H9 (cell line): ENCODE results near the gene ASTN2. TPM values are rescaled to one million over a fixed set of nuclear protein-coding genes. Genes with fewer than 3 reads are reported as not detected.

Experiments
- DNase-seq: peaks from one replicate; pipeline ENCODE4 v3.0.0-alpha.2; 2017
- H2AFZ ChIP-seq: one replicate; pipeline ENCODE4 v1.6.1; 2013; ENCODE audit warnings: mild to moderate bottlenecking, low read length, control low read depth, moderate library complexity
- H2AK5ac ChIP-seq: 2 replicates; pipeline ENCODE4 v1.6.1; 2013; ENCODE audit warnings: low read length, control low read depth, mixed read lengths; ENCODE audit not compliant: insufficient read length
- H2BK120ac ChIP-seq: one replicate; pipeline ENCODE4 v1.6.1; 2013; ENCODE audit warnings: low read depth, mild to moderate bottlenecking, low read length, control low read depth, inconsistent platforms; ENCODE audit not compliant: poor library complexity, severe bottlenecking
- H2BK12ac ChIP-seq: 2 replicates; pipeline ENCODE4 v1.6.1; 2013; ENCODE audit warnings: low read length, control low read depth, mixed read lengths, low read depth; ENCODE audit not compliant: insufficient read length
- H2BK15ac ChIP-seq: 2 replicates; pipeline ENCODE4 v1.6.1; 2013; ENCODE audit warnings: low read depth, low read length, control low read depth
- H2BK20ac ChIP-seq: one replicate; pipeline ENCODE4 v1.6.1; 2013; ENCODE audit warnings: low read depth, mild to moderate bottlenecking, low read length, control low read depth, inconsistent platforms; ENCODE audit not compliant: poor library complexity, severe bottlenecking
- H2BK5ac ChIP-seq: 2 replicates; pipeline ENCODE4 v1.6.1; 2013; ENCODE audit warnings: low read length, control low read depth, mixed read lengths; ENCODE audit not compliant: insufficient read length
- H3K14ac ChIP-seq: 2 replicates; pipeline ENCODE4 v1.6.1; 2013; ENCODE audit warnings: low read length, control low read depth; ENCODE audit not compliant: insufficient read depth
- H3K18ac ChIP-seq: 2 replicates; pipeline ENCODE4 v1.6.1; 2013; ENCODE audit warnings: low read depth, mild to moderate bottlenecking, mixed read lengths, low read length, control low read depth; ENCODE audit not compliant: insufficient read length
- H3K23ac ChIP-seq: 2 replicates; pipeline ENCODE4 v1.6.1; 2013; ENCODE audit warnings: low read length, control low read depth, mixed read lengths, low read depth; ENCODE audit not compliant: insufficient read length
- H3K23me2 ChIP-seq: 2 replicates; pipeline ENCODE4 v1.6.1; 2013; ENCODE audit warnings: low read depth, mild to moderate bottlenecking, mixed read lengths, low read length, control low read depth; ENCODE audit not compliant: insufficient read length, poor library complexity, severe bottlenecking
- H3K27ac ChIP-seq: 2 replicates; pipeline ENCODE4 v1.5.1; 2013; ENCODE audit warnings: low read length, control low read depth, mixed read lengths, low read depth; ENCODE audit not compliant: insufficient read length
- H3K27me3 ChIP-seq: 2 replicates; pipeline ENCODE4 v1.6.1; 2013; ENCODE audit warnings: low read length, control low read depth, inconsistent platforms; ENCODE audit not compliant: insufficient read depth
- H3K4ac ChIP-seq: 2 replicates; pipeline ENCODE4 v1.6.1; 2013; ENCODE audit warnings: low read depth, mild to moderate bottlenecking, control low read depth, inconsistent platforms, low read length, moderate library complexity
- H3K4me1 ChIP-seq: 2 replicates; pipeline ENCODE4 v1.6.1; 2013; ENCODE audit warnings: low read length, control low read depth, inconsistent platforms; ENCODE audit not compliant: insufficient read depth
- H3K4me2 ChIP-seq: 2 replicates; pipeline ENCODE4 v1.6.1; 2013; ENCODE audit warnings: low read length, control low read depth, mixed read lengths; ENCODE audit not compliant: insufficient read length, insufficient read depth
- H3K56ac ChIP-seq: 2 replicates; pipeline ENCODE4 v1.6.1; 2013; ENCODE audit warnings: low read depth, mild to moderate bottlenecking, mixed read lengths, low read length, control low read depth; ENCODE audit not compliant: insufficient read length
- H3K79me1 ChIP-seq: 2 replicates; pipeline ENCODE4 v1.6.1; 2013; ENCODE audit warnings: low read depth, mild to moderate bottlenecking, moderate library complexity, low read length, control low read depth, inconsistent platforms; ENCODE audit not compliant: insufficient read depth, poor library complexity, severe bottlenecking
- H3K79me2 ChIP-seq: 2 replicates; pipeline ENCODE4 v1.6.1; 2013; ENCODE audit warnings: low read length, control low read depth, inconsistent platforms; ENCODE audit not compliant: insufficient read depth
- H3K9ac ChIP-seq: 2 replicates; pipeline ENCODE4 v1.6.1; 2013; ENCODE audit warnings: low read length, control low read depth, mixed read lengths; ENCODE audit not compliant: insufficient read length; ENCODE audit errors: extremely low read depth
- H3K9me3 ChIP-seq: one replicate; pipeline ENCODE4 v1.6.1; 2013; ENCODE audit warnings: low read depth, low read length, inconsistent platforms; ENCODE audit not compliant: control insufficient read depth
- H3T11ph ChIP-seq: one replicate; pipeline ENCODE4 v1.6.1; 2013; ENCODE audit warnings: mild to moderate bottlenecking, low read length, control low read depth, inconsistent platforms
- H4K20me1 ChIP-seq: one replicate; pipeline ENCODE4 v1.6.1; 2013; ENCODE audit not compliant: control insufficient read depth, insufficient read length, insufficient read depth
- H4K5ac ChIP-seq: 2 replicates; pipeline ENCODE4 v1.6.1; 2013; ENCODE audit warnings: low read depth, mild to moderate bottlenecking, mixed read lengths, low read length, control low read depth; ENCODE audit not compliant: insufficient read length
- H4K8ac ChIP-seq: replicated peaks from 2 replicates; pipeline ENCODE4 v1.6.1; 2013; ENCODE audit warnings: low read length, control low read depth, mixed read lengths, low read depth; ENCODE audit not compliant: insufficient read length
- H4K91ac ChIP-seq: 2 replicates; pipeline ENCODE4 v1.6.1; 2013; ENCODE audit warnings: low read depth, mild to moderate bottlenecking, moderate library complexity, mixed read lengths, low read length, control low read depth; ENCODE audit not compliant: insufficient read length
- H3K27ac Mint-ChIP-seq, 3 experiments: 2 replicates in 2 of 3; 3 replicates in 1 of 3; pipeline ENCODE4 v1.8.0; 2020 to 2021; ENCODE audit warnings: mixed read lengths in 3 of 3, mild to moderate bottlenecking in 1 of 3, moderate library complexity in 1 of 3
- H3K27me3 Mint-ChIP-seq: 2 replicates; pipeline ENCODE4 v1.8.0; 2021; ENCODE audit warnings: low read depth, mild to moderate bottlenecking, moderate library complexity, mixed read lengths
- H3K36me3 Mint-ChIP-seq, 3 experiments: 2 replicates in 2 of 3; 3 replicates in 1 of 3; pipeline ENCODE4 v1.8.0; 2020 to 2021; ENCODE audit warnings: low read depth in 3 of 3, mixed read lengths in 3 of 3; ENCODE audit not compliant: insufficient read depth in 1 of 3
- H3K4me1 Mint-ChIP-seq, 2 experiments: 2 replicates each; pipeline ENCODE4 v1.8.0; 2020; ENCODE audit warnings: mixed read lengths in 2 of 2
- H3K4me3 Mint-ChIP-seq, 2 experiments: 2 replicates in 1 of 2; 3 replicates in 1 of 2; pipeline ENCODE4 v1.8.0; 2020 to 2021; ENCODE audit warnings: mild to moderate bottlenecking in 2 of 2, mixed read lengths in 2 of 2, moderate library complexity in 1 of 2
- H3K9me3 Mint-ChIP-seq, 2 experiments: 2 replicates in 1 of 2; 3 replicates in 1 of 2; pipeline ENCODE4 v1.8.0; 2020; ENCODE audit warnings: mild to moderate bottlenecking in 2 of 2, mixed read lengths in 2 of 2, moderate library complexity in 1 of 2
- CTCF ChIP-seq: fragments of 200-600 bp; sonication (generic); conservative IDR thresholded peaks from 3 replicates; pipeline ENCODE4 v1.8.0; 2021; ENCODE audit warnings: antibody characterized with exemption, mild to moderate bottlenecking
- total RNA-seq: library from RNA; stranded (reverse); gene quantifications from 2 replicates; pipeline ENCODE4 v1.2.1, GENCODE V29; 2021

Gene ASTN2
- total RNA-seq, 1 experiment from 2014 or later, result 9.7 TPM

- TF ChIP-seq CTCF, result no peak
- Histone ChIP-seq H3K23ac (no peak overlapping the region), H3K9me3 (no peaks in the 10 kb centered on the region), H3K9ac (no peak overlapping the region), H3K27ac (no peak overlapping the region), H2AK5ac (no peak overlapping the region), H3K23me2 (no peaks in the 10 kb centered on the region), H3K27me3 (no peaks in the 10 kb centered on the region), H3K56ac (no peak overlapping the region), H3K18ac (no peak overlapping the region), H2BK15ac (no peak overlapping the region), H2BK120ac (no peak overlapping the region), H3K79me1 (no peaks in the 10 kb centered on the region), H2BK12ac (no peak overlapping the region), H4K20me1 (no peaks in the 10 kb centered on the region), H4K91ac (no peak overlapping the region), H2BK5ac (no peak overlapping the region), H2BK20ac (no peak overlapping the region), H3K79me2 (no peaks in the 10 kb centered on the region), H4K5ac (no peak overlapping the region), H3K4me1 (no peaks in the 10 kb centered on the region), H3K4me2 (no peak overlapping the region), H3K14ac (no peak overlapping the region), H4K8ac (no peak overlapping the region), H3K4ac (no peak overlapping the region), H2AFZ (no peak overlapping the region), H3T11ph (no peak overlapping the region)
- Mint-ChIP-seq H3K27me3 (peaks cover 2% of the 10 kb centered on the region; the same call in 1 of the 2 replicates), H3K9me3 (no peaks in the 10 kb centered on the region), H3K4me3 (no peak overlapping the region), H3K4me1 (peaks cover 11 to 12% of the 10 kb centered on the region in 2 experiments), H3K36me3 (no peaks in the 10 kb centered on the region), H3K27ac (no peak overlapping the region; a peak in 1 of 7 replicates)
- DNase-seq, result no peak
Observed at GRCh38 chr9:116499434-116499833, 915.4 kb downstream of the ASTN2 start.
